Measurements from ENCODE around the gene FIBCD1. TPM values are rescaled to one million over a fixed set of nuclear protein-coding genes. Genes with fewer than 3 reads are reported as not detected.

FIBCD1 gene
- total and polyA plus RNA-seq, 2 of the 8 experiments (the other 6 are each of a cell fraction or from before 2014, with no cell fraction given) = 6.1 to 8.8 TPM

DNA sequence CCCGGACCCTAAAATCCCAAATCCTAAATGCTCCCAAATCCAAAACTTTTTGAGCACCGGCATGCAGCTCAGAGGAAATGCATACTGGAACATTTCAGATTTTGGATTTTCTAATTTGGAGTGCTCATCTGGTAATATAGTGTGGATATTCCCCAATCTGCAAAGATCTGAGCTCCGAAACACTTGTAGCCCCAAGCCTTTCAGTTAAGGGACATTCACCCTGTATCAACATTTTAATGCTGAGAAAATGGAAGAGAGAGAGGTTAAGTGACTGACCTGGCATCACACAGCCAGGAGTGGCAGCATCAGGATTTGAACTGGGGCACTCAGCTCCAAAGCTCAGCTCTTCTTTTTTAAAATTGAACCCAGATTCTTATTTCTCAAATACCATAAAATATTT is 73.1 kb downstream of the FIBCD1 start:
- ChIA-PET POLR2A (ENCODE audit: partially characterized antibody) (interaction anchor here (1.1 to 1.9 kb wide), 8 partner anchors 16 to 172 kb away, joined by 3 to 7 read pairs (median 4); partner anchors contain the start of gene EXOSC2), CTCF (ENCODE audit: partially characterized antibody) (interaction anchor here (0.7 to 12.4 kb wide), 60 partner anchors 8 to 181 kb away, joined by 3 to 317 read pairs (median 6); partner anchors contain the start of genes EXOSC2 and FIBCD1)
- Histone ChIP-seq H3K56ac (replicated peaks; ENCODE audit: insufficient read length, low read depth, low read length) (no peak overlapping the region), H4K20me1 (replicated peaks in 1 of 2; ENCODE audit: control insufficient read depth in 1 of 2, insufficient read depth in 2 of 2, low read length in 2 of 2) (peaks cover 9 to 17% of the 10 kb centered on the region in 2 experiments), H4K5ac (ENCODE audit: insufficient read length, low read depth, low read length) (no peak overlapping the region), H2BK12ac (ENCODE audit: low read depth, low read length) (no peak overlapping the region), H3K18ac (ENCODE audit: extremely low read depth, low read length) (no peak overlapping the region), H3K23ac (ENCODE audit: insufficient read length) (no peak overlapping the region), H3K4ac (replicated peaks; ENCODE audit: insufficient read length, low read depth, low read length) (no peak overlapping the region), H3K79me2 (ENCODE audit: control insufficient read depth in 1 of 2, insufficient read depth in 2 of 2, low read length in 2 of 2) (peaks cover 4 to 34% of the 10 kb centered on the region in 2 experiments; a peak in 3 of 4 replicates), H3K14ac (ENCODE audit: insufficient read length) (no peak overlapping the region), H2AK5ac (ENCODE audit: low read depth, low read length) (no peak overlapping the region), H2BK120ac (replicated peaks; ENCODE audit: low read depth, low read length) (no peak overlapping the region), H2BK5ac (ENCODE audit: low read depth, low read length) (no peak overlapping the region), H3K4me3 (ENCODE audit: extremely low read depth in 1 of 4, insufficient read depth in 2 of 4, low read depth in 3 of 4, low read length in 4 of 4) (no peak overlapping the region), H3K79me1 (ENCODE audit: low read depth, low read length) (peaks cover 5% of the 10 kb centered on the region; the same call in 1 of the 2 replicates), H3K4me1 (replicated peaks in 1 of 4; ENCODE audit: control insufficient read depth in 3 of 4, insufficient read depth in 4 of 4, low read length in 3 of 4) (no peaks in the 10 kb centered on the region), H3K4me2 (ENCODE audit: insufficient read depth in 1 of 2, low read depth in 2 of 2, low read length in 2 of 2) (no peak overlapping the region), H2BK20ac (ENCODE audit: low read length) (no peak overlapping the region), H3K27ac (ENCODE audit: low read depth, low read length) (no peak overlapping the region), H2AFZ (ENCODE audit: low read length) (no peak overlapping the region), H3K9ac (replicated peaks in 1 of 4; ENCODE audit: extremely low read depth in 1 of 4, low read depth in 3 of 4, low read length in 3 of 4) (no peak overlapping the region), H3K9me3 (ENCODE audit: insufficient read depth in 2 of 2, low read depth in 1 of 2, low read length in 1 of 2) (no peaks in the 10 kb centered on the region), H4K91ac (replicated peaks; ENCODE audit: insufficient read length, low read length) (no peak overlapping the region), H3K27me3 (replicated peaks in 1 of 4; ENCODE audit: control insufficient read depth in 3 of 4, extremely low read depth in 1 of 4, insufficient read depth in 3 of 4, low read length in 3 of 4) (no peaks in the 10 kb centered on the region), H3K23me2 (ENCODE audit: low read depth, low read length) (no peaks in the 10 kb centered on the region), H3K36me3 (ENCODE audit: control insufficient read depth in 2 of 4, insufficient read depth in 4 of 4, low read length in 3 of 4) (peaks cover 5 to 16% (median 6%) of the 10 kb centered on the region in 4 experiments; a peak in 6 of 8 replicates), H4K8ac (ENCODE audit: extremely low read depth, insufficient read depth, low read length) (no peak overlapping the region), H2BK15ac (ENCODE audit: low read length) (no peak overlapping the region)
- DNase-seq (ENCODE audit: low read depth in 1 of 2, low spot score in 2 of 2) (no peak), FAIRE-seq (no peak)
- TF ChIP-seq GTF2F1 (IDR thresholded peaks at IDR 0.05; ENCODE audit: borderline replicate concordance, low read depth, low read length) = no peak
- no peak for TF ChIP-seq HDAC6 (IDR thresholded peaks at IDR 0.05; ENCODE audit: low read depth, low read length)
- no peak for TF ChIP-seq PHF8 (conservative IDR thresholded peaks at IDR 0.05; ENCODE audit: low read depth, low read length)
- TF ChIP-seq ATF2 (IDR thresholded peaks at IDR 0.05; ENCODE audit: low read length) = no peak
- no peak for TF ChIP-seq FOSL1 (IDR thresholded peaks at IDR 0.05; ENCODE audit: insufficient read depth, low read depth, low read length)
- no peak for TF ChIP-seq CTCF (IDR thresholded peaks at IDR 0.05; ENCODE audit: control extremely low read depth in 1 of 3, insufficient read depth in 1 of 3, low read depth in 1 of 3, low read length in 3 of 3)
- TF ChIP-seq CEBPB (IDR thresholded peaks at IDR 0.05; ENCODE audit: low read depth, low read length) = no peak
- no peak for TF ChIP-seq ZNF274 (IDR thresholded peaks at IDR 0.05; ENCODE audit: borderline replicate concordance, extremely low read depth, low read length)
- WGBS, 2 experiments (ENCODE audit: extremely low coverage in 1 of 2, insufficient coverage in 1 of 2, insufficient read length in 1 of 2, insufficient replicate concordance in 2 of 2, low coverage in 1 of 2, low lambda C conversion rate in 2 of 2, missing lambda C conversion rate in 1 of 2) = 89% methylated on average over 3 of the region's 3 CpGs; no CpG with 5 or more reads in 1 of the 2 experiments
